BE2C (cell line): ENCODE measurements around the gene CTSH.

Experiments used
- DNase-seq: peaks from one replicate; pipeline ENCODE4 v3.0.0-alpha.2; 2020
- H3K27me3 ChIP-seq: fragments of 250-450 bp; sonication (Bioruptor Pico); 2 replicates; pipeline ENCODE4 v1.5.1; 2020; ENCODE audit warnings: mild to moderate bottlenecking
- H3K36me3 ChIP-seq: fragments of 250-450 bp; sonication (Bioruptor Pico); 2 replicates; pipeline ENCODE4 v1.5.1; 2020; ENCODE audit warnings: mild to moderate bottlenecking
- H3K4me1 ChIP-seq: fragments of 250-450 bp; sonication (Bioruptor Pico); 2 replicates; pipeline ENCODE4 v1.5.1; 2020
- H3K4me3 ChIP-seq: 2 replicates; pipeline ENCODE4 v1.5.1; 2011; ENCODE audit warnings: low read depth, low read length
- H3K9me3 ChIP-seq: fragments of 250-450 bp; sonication (Bioruptor Pico); 2 replicates; pipeline ENCODE4 v1.5.1; 2020
- TF ChIP-seq, protein P1 (sequence below): IDR thresholded peaks from 2 replicates; pipeline ENCODE4 v1.5.1; 2012; ENCODE audit warnings: mild to moderate bottlenecking, low read depth, low read length

The CTSH gene

DNA sequence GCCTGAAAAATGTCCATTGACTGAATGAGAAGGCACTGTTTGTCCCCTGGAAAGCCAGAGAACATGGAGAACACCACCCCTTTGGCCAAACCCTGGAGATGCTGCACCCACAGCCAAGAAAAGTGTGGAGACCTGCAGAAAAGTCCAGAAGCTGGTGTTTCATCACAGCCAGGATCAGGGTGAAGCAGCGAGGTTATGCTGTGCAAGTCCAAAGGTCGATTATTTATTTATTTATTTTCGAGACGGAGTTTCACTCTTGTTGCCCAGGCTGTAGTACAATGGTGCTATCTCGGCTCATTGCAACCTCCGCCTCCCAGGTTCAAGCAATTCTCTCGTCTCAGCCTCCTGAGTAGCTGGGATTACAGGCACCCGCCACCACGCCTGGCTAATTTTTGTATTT lies 5.5 kb upstream of the CTSH start:
- Histone ChIP-seq H3K9me3 (no peaks in the 10 kb centered on the region; the same call in 1 of the 2 replicates), H3K4me3 (no peak overlapping the region), H3K4me1 (no peaks in the 10 kb centered on the region; the same call in 1 of the 2 replicates), H3K27me3 (no peaks in the 10 kb centered on the region), H3K36me3 (no peaks in the 10 kb centered on the region)
- DNase-seq, result no peak
- TF ChIP-seq, protein P1, sequence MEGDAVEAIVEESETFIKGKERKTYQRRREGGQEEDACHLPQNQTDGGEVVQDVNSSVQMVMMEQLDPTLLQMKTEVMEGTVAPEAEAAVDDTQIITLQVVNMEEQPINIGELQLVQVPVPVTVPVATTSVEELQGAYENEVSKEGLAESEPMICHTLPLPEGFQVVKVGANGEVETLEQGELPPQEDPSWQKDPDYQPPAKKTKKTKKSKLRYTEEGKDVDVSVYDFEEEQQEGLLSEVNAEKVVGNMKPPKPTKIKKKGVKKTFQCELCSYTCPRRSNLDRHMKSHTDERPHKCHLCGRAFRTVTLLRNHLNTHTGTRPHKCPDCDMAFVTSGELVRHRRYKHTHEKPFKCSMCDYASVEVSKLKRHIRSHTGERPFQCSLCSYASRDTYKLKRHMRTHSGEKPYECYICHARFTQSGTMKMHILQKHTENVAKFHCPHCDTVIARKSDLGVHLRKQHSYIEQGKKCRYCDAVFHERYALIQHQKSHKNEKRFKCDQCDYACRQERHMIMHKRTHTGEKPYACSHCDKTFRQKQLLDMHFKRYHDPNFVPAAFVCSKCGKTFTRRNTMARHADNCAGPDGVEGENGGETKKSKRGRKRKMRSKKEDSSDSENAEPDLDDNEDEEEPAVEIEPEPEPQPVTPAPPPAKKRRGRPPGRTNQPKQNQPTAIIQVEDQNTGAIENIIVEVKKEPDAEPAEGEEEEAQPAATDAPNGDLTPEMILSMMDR, result no peak

GRCh38 chr15:78949461-78949860 lies 4.6 kb upstream of the CTSH start:
- H3K4me3 ChIP-seq, result no peak overlapping the region
- no peaks in the 10 kb centered on the region for H3K36me3 ChIP-seq
- H3K4me1 ChIP-seq, result no peaks in the 10 kb centered on the region; the same call in 1 of the 2 replicates
- no peak for DNase-seq
- H3K27me3 ChIP-seq, result peaks cover under 1% of the 10 kb centered on the region
- no peaks in the 10 kb centered on the region; the same call in 1 of the 2 replicates for H3K9me3 ChIP-seq
- TF ChIP-seq, protein P1, result no peak

- TF ChIP-seq, protein P1, result no peak
- peaks cover 7% of the 10 kb centered on the region for H3K27me3 ChIP-seq
Observed at GRCh38 chr15:78947506-78947905, 2.7 kb upstream of the CTSH start.

DNA sequence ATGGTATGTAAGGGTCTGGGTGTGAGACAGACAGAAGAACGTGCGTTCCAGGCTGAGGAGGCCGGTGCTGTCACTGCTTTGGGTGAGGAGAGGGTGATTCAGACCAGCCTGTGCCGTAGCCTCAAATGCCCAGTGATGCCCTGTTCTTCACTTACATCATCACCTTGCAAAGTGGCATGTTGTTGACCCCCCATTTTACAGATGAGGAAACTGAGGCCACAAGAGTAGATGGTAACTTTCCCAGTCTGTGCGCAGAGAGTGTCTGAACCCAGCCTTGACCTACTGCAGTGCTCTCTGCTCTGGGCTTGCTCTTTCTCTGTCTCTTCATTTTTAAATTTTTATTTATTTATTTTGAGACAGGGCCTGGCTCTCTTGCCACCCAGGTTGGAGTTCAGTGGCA lies 1.6 kb upstream of the CTSH start:
- Histone ChIP-seq H3K27me3 (peaks cover 7% of the 10 kb centered on the region), H3K36me3 (no peaks in the 10 kb centered on the region), H3K4me1 (no peaks in the 10 kb centered on the region), H3K4me3 (no peak overlapping the region), H3K9me3 (no peaks in the 10 kb centered on the region; the same call in 1 of the 2 replicates)
- TF ChIP-seq, protein P1, result no peak
- DNase-seq, result no peak

More at GRCh38 chr15:78947506-78947905, 2.7 kb upstream of the CTSH start:
- H3K4me1 ChIP-seq, result no peaks in the 10 kb centered on the region; the same call in 1 of the 2 replicates
- no peak for DNase-seq
- H3K36me3 ChIP-seq, result no peaks in the 10 kb centered on the region
- H3K4me3 ChIP-seq, result no peak overlapping the region
- no peaks in the 10 kb centered on the region; the same call in 1 of the 2 replicates for H3K9me3 ChIP-seq

DNA sequence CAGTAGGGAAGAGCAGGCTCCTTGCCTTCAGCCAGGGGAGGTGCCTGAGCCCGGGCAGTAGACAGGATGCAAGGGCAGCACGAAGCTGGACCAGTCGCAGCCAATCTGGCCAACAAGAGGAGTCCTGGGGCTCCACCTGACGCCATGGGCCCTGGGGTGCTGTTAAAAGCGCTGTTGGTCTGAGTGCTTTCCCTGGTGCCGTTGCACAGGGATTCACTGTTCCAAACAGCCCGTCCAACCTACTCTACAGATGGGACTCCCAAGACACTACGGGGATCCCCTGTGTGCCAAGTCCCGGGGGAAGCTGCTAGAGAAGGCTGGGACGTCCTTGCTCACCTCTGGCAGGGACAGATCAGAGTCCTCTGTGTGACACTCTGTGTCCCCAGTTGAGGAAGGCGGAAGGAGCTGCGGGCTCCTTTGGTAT lies 632 bp downstream of the CTSH start:
- H3K36me3 ChIP-seq, result no peaks in the 10 kb centered on the region
- no peak for DNase-seq
- TF ChIP-seq, protein P1, result no peak
- H3K27me3 ChIP-seq, result peaks cover 7% of the 10 kb centered on the region
- H3K4me1 ChIP-seq, result no peaks in the 10 kb centered on the region
- H3K4me3 ChIP-seq, result peak overlapping the region; percentile 56
- no peaks in the 10 kb centered on the region for H3K9me3 ChIP-seq

GRCh38 chr15:78943692-78944091 lies 1.2 kb downstream of the CTSH start:
- peaks cover 7% of the 10 kb centered on the region for H3K27me3 ChIP-seq
- DNase-seq, result no peak
- H3K36me3 ChIP-seq, result no peaks in the 10 kb centered on the region
- TF ChIP-seq, protein P1, result no peak
- H3K4me3 ChIP-seq, result no peak overlapping the region
- H3K9me3 ChIP-seq, result no peaks in the 10 kb centered on the region
- H3K4me1 ChIP-seq, result no peaks in the 10 kb centered on the region
